HepG2 (cell line): ENCODE data around the gene FPGS.

Experiments
- CTCF ChIP-seq: sonication (generic); formaldehyde crosslinking; IDR thresholded peaks from 2 replicates; pipeline ENCODE4 v1.5.0; 2020; ENCODE audit warnings: mild to moderate bottlenecking, missing genetic modification reagents, moderate library complexity
- EZH2 ChIP-seq: conservative IDR thresholded peaks from 2 replicates; pipeline ENCODE4 v1.6.1; 2012; ENCODE audit warnings: mild to moderate bottlenecking, low read depth, low read length, moderate library complexity
- HDAC6 ChIP-seq: fragments of 200-600 bp; sonication (generic); IDR thresholded peaks from 2 replicates; pipeline ENCODE4 v1.7.0; 2017; ENCODE audit warnings: mild to moderate bottlenecking, antibody characterized with exemption, low read length, low read depth
- TAF1 ChIP-seq: sonication (generic); formaldehyde crosslinking; IDR thresholded peaks from 2 replicates; pipeline ENCODE4 v1.4.0; 2020; ENCODE audit warnings: missing genetic modification reagents
- TAF15 ChIP-seq: fragments of 200-400 bp; formaldehyde crosslinking; IDR thresholded peaks from one replicate; pipeline ENCODE4 v1.6.1; 2018; ENCODE audit warnings: mild to moderate bottlenecking, low read depth, low read length; ENCODE audit not compliant: poor library complexity, severe bottlenecking
- USF2 ChIP-seq, 2 experiments: sonication (generic) in 1 of 2; formaldehyde crosslinking in 1 of 2; IDR thresholded peaks; 2 replicates each; pipeline versions ENCODE4 v1.5.1 to v1.6.1; 2011 to 2020; ENCODE audit warnings: borderline replicate concordance in 1 of 2, low read depth in 1 of 2, low read length in 1 of 2, mild to moderate bottlenecking in 1 of 2, missing genetic modification reagents in 1 of 2, moderate library complexity in 1 of 2

GRCh38 chr9:127806871-127807270 lies 4.2 kb downstream of the FPGS start:
- no peak for TF ChIP-seq EZH2
- no peak for TF ChIP-seq CTCF (CRISPR knock-in tag)
- no peak for TF ChIP-seq HDAC6
- TF ChIP-seq TAF1 (CRISPR knock-in tag) = no peak
- TF ChIP-seq USF2 (IDR thresholded peaks at IDR 0.05; ENCODE audit: low read depth, low read length) = no peak
- no peak for TF ChIP-seq USF2 (CRISPR knock-in tag; IDR thresholded peaks at IDR 0.05; ENCODE audit: borderline replicate concordance)
- no peak for TF ChIP-seq TAF15
